GM23338 (cell line): ENCODE results near the gene PIPOX. TPM values are rescaled to one million over a fixed set of nuclear protein-coding genes. Genes with fewer than 3 reads are reported as not detected.

Experiments
- ATAC-seq: fragments of 200-7000 bp; cut with Tn5 transposase; 3 replicates; pipeline ENCODE4 v1.9.1; 2020
- DNase-seq: peaks from one replicate; pipeline ENCODE4 v3.0.0-alpha.2; 2015; ENCODE audit warnings: low spot score
- H2AFZ ChIP-seq: fragments of 200-600 bp; sonication (generic); 2 replicates; pipeline ENCODE4 v1.8.0; 2016; ENCODE audit warnings: antibody characterized with exemption, mild to moderate bottlenecking, moderate library complexity
- H3F3A ChIP-seq: fragments of 200-600 bp; sonication (generic); replicated peaks from 2 replicates; pipeline ENCODE4 v1.8.0; 2017; ENCODE audit warnings: antibody characterized with exemption, mixed run types, low read depth
- H3K27ac ChIP-seq: fragments of 200-600 bp; sonication (generic); 2 replicates; pipeline ENCODE4 v1.6.1; 2016; ENCODE audit warnings: low read depth
- H3K27me3 ChIP-seq: fragments of 200-600 bp; sonication (generic); 2 replicates; pipeline ENCODE4 v1.8.0; 2016; ENCODE audit warnings: mild to moderate bottlenecking, mixed run types, moderate library complexity; ENCODE audit not compliant: insufficient read depth
- H3K36me3 ChIP-seq: fragments of 200-600 bp; sonication (generic); 2 replicates; pipeline ENCODE4 v1.8.0; 2016; ENCODE audit warnings: mild to moderate bottlenecking; ENCODE audit not compliant: insufficient read depth
- H3K4me1 ChIP-seq: fragments of 200-600 bp; sonication (generic); 2 replicates; pipeline ENCODE4 v1.8.0; 2016; ENCODE audit warnings: mild to moderate bottlenecking, moderate library complexity; ENCODE audit not compliant: insufficient read depth
- H3K4me2 ChIP-seq: fragments of 200-600 bp; sonication (generic); 2 replicates; pipeline ENCODE4 v1.7.1; 2017; ENCODE audit warnings: mixed run types
- H3K4me3 ChIP-seq: fragments of 200-600 bp; sonication (generic); 2 replicates; pipeline ENCODE4 v1.6.1; 2016; ENCODE audit warnings: mixed run types
- H3K79me2 ChIP-seq: fragments of 200-600 bp; sonication (generic); replicated peaks from 2 replicates; pipeline ENCODE4 v1.8.0; 2017; ENCODE audit warnings: mild to moderate bottlenecking; ENCODE audit not compliant: insufficient read depth
- H3K9me2 ChIP-seq: fragments of 200-600 bp; sonication (generic); 2 replicates; pipeline ENCODE4 v1.8.0; 2017; ENCODE audit not compliant: insufficient read depth
- H4K20me1 ChIP-seq: fragments of 200-600 bp; sonication (generic); replicated peaks from 2 replicates; pipeline ENCODE4 v1.8.0; 2017; ENCODE audit warnings: mild to moderate bottlenecking; ENCODE audit not compliant: insufficient read depth
- H3K27ac Mint-ChIP-seq: 2 replicates; pipeline ENCODE4 v1.8.0; 2020; ENCODE audit warnings: inconsistent platforms, mild to moderate bottlenecking, moderate library complexity, mixed read lengths
- H3K27me3 Mint-ChIP-seq: 3 replicates; pipeline ENCODE4 v1.8.0; 2022; ENCODE audit warnings: low read depth, mild to moderate bottlenecking, moderate library complexity, mixed read lengths, inconsistent platforms; ENCODE audit not compliant: insufficient read depth, poor library complexity
- H3K36me3 Mint-ChIP-seq: 3 replicates; pipeline ENCODE4 v1.8.0; 2021; ENCODE audit warnings: low read depth, mild to moderate bottlenecking, inconsistent platforms, moderate library complexity, mixed read lengths
- H3K4me1 Mint-ChIP-seq: 3 replicates; pipeline ENCODE4 v1.8.0; 2020; ENCODE audit warnings: mild to moderate bottlenecking, inconsistent platforms, mixed read lengths
- H3K4me3 Mint-ChIP-seq: 3 replicates; pipeline ENCODE4 v1.8.0; 2021; ENCODE audit warnings: moderate library complexity, mild to moderate bottlenecking, inconsistent platforms, mixed read lengths
- H3K9me3 Mint-ChIP-seq: 3 replicates; pipeline ENCODE4 v1.8.0; 2020; ENCODE audit warnings: moderate library complexity, mild to moderate bottlenecking, inconsistent platforms, mixed read lengths
- CREB1 ChIP-seq: fragments of 250-450 bp; sonication (Bioruptor Pico); IDR thresholded peaks from 2 replicates; pipeline ENCODE4 v1.5.0; 2020; ENCODE audit warnings: low read depth, mild to moderate bottlenecking, moderate library complexity
- EZH2 ChIP-seq: fragments of 200-600 bp; sonication (generic); IDR thresholded peaks from one replicate; pipeline ENCODE4 v1.8.0; 2017; ENCODE audit warnings: antibody characterized with exemption, mild to moderate bottlenecking, low read depth; ENCODE audit not compliant: unreplicated experiment
- EZH2phosphoT487 ChIP-seq: fragments of 200-600 bp; sonication (generic); IDR thresholded peaks from one replicate; pipeline ENCODE4 v1.8.1; 2018; ENCODE audit warnings: antibody characterized with exemption; ENCODE audit not compliant: unreplicated experiment
- JUNB ChIP-seq: IDR thresholded peaks from one replicate; pipeline ENCODE4 v1.6.1; 2016; ENCODE audit warnings: antibody characterized with exemption; ENCODE audit not compliant: unreplicated experiment
- NANOG ChIP-seq: IDR thresholded peaks from 2 replicates; pipeline ENCODE4 v1.6.1; 2016; ENCODE audit warnings: antibody characterized with exemption, borderline replicate concordance
- ZNF114 ChIP-seq: fragments of 250-450 bp; sonication (Bioruptor Pico); IDR thresholded peaks from 2 replicates; pipeline ENCODE4 v1.5.0; 2020; ENCODE audit warnings: mild to moderate bottlenecking, moderate library complexity
- ZNF331 ChIP-seq: fragments of 250-450 bp; sonication (Bioruptor Pico); IDR thresholded peaks from 2 replicates; pipeline ENCODE4 v1.5.0; 2020; ENCODE audit warnings: low read depth, mild to moderate bottlenecking, moderate library complexity
- polyA plus RNA-seq: library from polyadenylated mRNA; unstranded; fragments of >200 nt; fragmentation: Nextera tagmentation; extraction: Ambion mirVana; gene quantifications from 2 replicates; pipeline ENCODE4 v1.2.1, GENCODE V29; 2016
- total RNA-seq: library from RNA; depleted of rRNA; stranded (reverse); fragments of >200 nt; shearing (Covaris generic); gene quantifications from 2 replicates; pipeline ENCODE4 v1.2.3, GENCODE V29; 2014
- TF ChIP-seq, protein P1 (sequence below): IDR thresholded peaks from one replicate; pipeline ENCODE4 v1.6.1; 2018; ENCODE audit warnings: antibody characterized with exemption; ENCODE audit not compliant: unreplicated experiment
- TF ChIP-seq, protein P2 (sequence below), 2 experiments: fragments of 200-600 bp in 1 of 2; sonication (generic) in 1 of 2; conservative IDR thresholded peaks; 2 replicates each; pipeline versions ENCODE4 v1.5.1 to v1.6.1; 2016 to 2017; ENCODE audit warnings: antibody characterized with exemption in 2 of 2, low read depth in 2 of 2, mild to moderate bottlenecking in 2 of 2, moderate library complexity in 1 of 2
- TF ChIP-seq, protein P3 (sequence below): IDR thresholded peaks from 2 replicates; pipeline ENCODE4 v1.6.1; 2016; ENCODE audit warnings: antibody characterized with exemption

The PIPOX gene
- total and polyA plus RNA-seq, 2 experiments from 2014 or later, result 22.6 to 34.6 TPM

DNA sequence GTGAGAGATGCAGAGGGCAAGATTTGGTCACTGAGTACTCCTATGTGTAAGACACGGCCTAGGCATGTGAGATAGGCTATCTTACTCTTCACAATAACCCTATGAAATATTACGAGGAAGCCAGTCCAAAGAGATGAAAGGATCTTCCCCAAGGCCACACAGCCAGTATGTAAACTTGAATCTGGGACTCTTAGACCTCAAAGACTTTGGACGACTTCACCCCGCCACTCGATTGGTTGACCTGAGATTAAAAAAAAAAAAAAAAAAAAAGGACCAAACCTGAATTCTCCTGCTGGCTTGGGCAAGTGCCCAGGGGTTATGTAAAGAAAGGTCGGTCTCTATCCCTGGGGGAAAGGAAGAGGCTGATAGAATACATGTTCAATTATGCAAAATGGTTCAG lies 33.1 kb downstream of the PIPOX start:
- Mint-ChIP-seq H3K27ac (0 out of 2 replicates have a peak overlapping the region, but pooled peaks have one; percentile 92), H3K4me1 (peaks cover 57% of the 10 kb centered on the region), H3K4me3 (no peak overlapping the region), H3K9me3 (no peaks in the 10 kb centered on the region), H3K27me3 (peaks cover 22% of the 10 kb centered on the region), H3K36me3 (peaks cover 12% of the 10 kb centered on the region)
- no peaks in the 10 kb centered on the region for H3K36me3 ChIP-seq
- no peak for DNase-seq
- H3K4me3 ChIP-seq, result no peak overlapping the region
- no peaks in the 10 kb centered on the region for H4K20me1 ChIP-seq
- H3K4me1 ChIP-seq, result peaks cover 30% of the 10 kb centered on the region
- TF ChIP-seq, protein P1, sequence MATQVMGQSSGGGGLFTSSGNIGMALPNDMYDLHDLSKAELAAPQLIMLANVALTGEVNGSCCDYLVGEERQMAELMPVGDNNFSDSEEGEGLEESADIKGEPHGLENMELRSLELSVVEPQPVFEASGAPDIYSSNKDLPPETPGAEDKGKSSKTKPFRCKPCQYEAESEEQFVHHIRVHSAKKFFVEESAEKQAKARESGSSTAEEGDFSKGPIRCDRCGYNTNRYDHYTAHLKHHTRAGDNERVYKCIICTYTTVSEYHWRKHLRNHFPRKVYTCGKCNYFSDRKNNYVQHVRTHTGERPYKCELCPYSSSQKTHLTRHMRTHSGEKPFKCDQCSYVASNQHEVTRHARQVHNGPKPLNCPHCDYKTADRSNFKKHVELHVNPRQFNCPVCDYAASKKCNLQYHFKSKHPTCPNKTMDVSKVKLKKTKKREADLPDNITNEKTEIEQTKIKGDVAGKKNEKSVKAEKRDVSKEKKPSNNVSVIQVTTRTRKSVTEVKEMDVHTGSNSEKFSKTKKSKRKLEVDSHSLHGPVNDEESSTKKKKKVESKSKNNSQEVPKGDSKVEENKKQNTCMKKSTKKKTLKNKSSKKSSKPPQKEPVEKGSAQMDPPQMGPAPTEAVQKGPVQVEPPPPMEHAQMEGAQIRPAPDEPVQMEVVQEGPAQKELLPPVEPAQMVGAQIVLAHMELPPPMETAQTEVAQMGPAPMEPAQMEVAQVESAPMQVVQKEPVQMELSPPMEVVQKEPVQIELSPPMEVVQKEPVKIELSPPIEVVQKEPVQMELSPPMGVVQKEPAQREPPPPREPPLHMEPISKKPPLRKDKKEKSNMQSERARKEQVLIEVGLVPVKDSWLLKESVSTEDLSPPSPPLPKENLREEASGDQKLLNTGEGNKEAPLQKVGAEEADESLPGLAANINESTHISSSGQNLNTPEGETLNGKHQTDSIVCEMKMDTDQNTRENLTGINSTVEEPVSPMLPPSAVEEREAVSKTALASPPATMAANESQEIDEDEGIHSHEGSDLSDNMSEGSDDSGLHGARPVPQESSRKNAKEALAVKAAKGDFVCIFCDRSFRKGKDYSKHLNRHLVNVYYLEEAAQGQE, result no peak
- no peak for TF ChIP-seq CREB1 (CRISPR knock-in tag)
- H2AFZ ChIP-seq, result no peak overlapping the region
- no peaks in the 10 kb centered on the region for H3K27me3 ChIP-seq
- H3K4me2 ChIP-seq, result peak overlapping the region; percentile 39
- H3F3A ChIP-seq, result peaks cover 8% of the 10 kb centered on the region; the same call in 1 of the 2 replicates
- H3K27ac ChIP-seq, result no peak overlapping the region
- no peak for ATAC-seq
- H3K79me2 ChIP-seq, result no peaks in the 10 kb centered on the region
- no peaks in the 10 kb centered on the region for H3K9me2 ChIP-seq

DNA sequence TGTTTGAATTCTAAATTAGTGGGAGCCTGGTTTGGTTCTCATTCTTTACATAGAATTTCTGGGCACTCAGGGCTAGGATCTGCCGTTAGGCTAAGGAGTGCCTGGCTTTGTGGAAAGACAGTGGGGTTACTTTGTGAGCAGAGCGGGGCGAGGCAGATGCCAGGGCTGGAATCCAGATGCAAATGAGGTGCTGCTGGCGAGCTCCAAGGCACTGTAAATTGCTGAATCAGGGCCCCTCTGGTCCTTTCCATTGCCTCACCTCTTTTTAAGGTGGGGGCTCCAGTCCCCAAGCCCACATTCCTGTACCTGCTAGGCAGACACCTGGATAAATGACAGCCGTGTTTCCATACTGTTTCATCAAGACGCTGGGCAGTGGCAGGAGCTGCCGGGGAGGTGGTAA lies 33.8 kb downstream of the PIPOX start:
- ATAC-seq (peak; percentile 81), DNase-seq (peak; percentile 76)
- H3K4me1 ChIP-seq, result peaks cover 34% of the 10 kb centered on the region
- no peaks in the 10 kb centered on the region for H3K27me3 ChIP-seq
- peak overlapping the region; percentile 64 for H3K4me2 ChIP-seq
- H3K27ac Mint-ChIP-seq, result peak overlapping the region; percentile 92
- no peaks in the 10 kb centered on the region for H3K9me3 Mint-ChIP-seq
- H3F3A ChIP-seq, result peaks cover 8% of the 10 kb centered on the region; the same call in 1 of the 2 replicates
- H3K27me3 Mint-ChIP-seq, result peaks cover 24% of the 10 kb centered on the region
- H4K20me1 ChIP-seq, result no peaks in the 10 kb centered on the region
- no peaks in the 10 kb centered on the region for H3K36me3 ChIP-seq
- TF ChIP-seq, protein P2, sequence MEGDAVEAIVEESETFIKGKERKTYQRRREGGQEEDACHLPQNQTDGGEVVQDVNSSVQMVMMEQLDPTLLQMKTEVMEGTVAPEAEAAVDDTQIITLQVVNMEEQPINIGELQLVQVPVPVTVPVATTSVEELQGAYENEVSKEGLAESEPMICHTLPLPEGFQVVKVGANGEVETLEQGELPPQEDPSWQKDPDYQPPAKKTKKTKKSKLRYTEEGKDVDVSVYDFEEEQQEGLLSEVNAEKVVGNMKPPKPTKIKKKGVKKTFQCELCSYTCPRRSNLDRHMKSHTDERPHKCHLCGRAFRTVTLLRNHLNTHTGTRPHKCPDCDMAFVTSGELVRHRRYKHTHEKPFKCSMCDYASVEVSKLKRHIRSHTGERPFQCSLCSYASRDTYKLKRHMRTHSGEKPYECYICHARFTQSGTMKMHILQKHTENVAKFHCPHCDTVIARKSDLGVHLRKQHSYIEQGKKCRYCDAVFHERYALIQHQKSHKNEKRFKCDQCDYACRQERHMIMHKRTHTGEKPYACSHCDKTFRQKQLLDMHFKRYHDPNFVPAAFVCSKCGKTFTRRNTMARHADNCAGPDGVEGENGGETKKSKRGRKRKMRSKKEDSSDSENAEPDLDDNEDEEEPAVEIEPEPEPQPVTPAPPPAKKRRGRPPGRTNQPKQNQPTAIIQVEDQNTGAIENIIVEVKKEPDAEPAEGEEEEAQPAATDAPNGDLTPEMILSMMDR (conservative IDR thresholded peaks at IDR 0.05; ENCODE audit: low read depth in 2 of 2), result no peak
- TF ChIP-seq JUNB (no peak), NANOG (no peak), ZNF114 (no peak), ZNF331 (CRISPR knock-in tag) (no peak), CREB1 (CRISPR knock-in tag) (no peak), EZH2 (no peak), EZH2phosphoT487 (no peak)
- TF ChIP-seq, protein P3, sequence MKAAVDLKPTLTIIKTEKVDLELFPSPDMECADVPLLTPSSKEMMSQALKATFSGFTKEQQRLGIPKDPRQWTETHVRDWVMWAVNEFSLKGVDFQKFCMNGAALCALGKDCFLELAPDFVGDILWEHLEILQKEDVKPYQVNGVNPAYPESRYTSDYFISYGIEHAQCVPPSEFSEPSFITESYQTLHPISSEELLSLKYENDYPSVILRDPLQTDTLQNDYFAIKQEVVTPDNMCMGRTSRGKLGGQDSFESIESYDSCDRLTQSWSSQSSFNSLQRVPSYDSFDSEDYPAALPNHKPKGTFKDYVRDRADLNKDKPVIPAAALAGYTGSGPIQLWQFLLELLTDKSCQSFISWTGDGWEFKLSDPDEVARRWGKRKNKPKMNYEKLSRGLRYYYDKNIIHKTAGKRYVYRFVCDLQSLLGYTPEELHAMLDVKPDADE, result no peak
- TF ChIP-seq, protein P1, result no peak
- 0 out of 3 replicates have a peak overlapping the region, but pooled peaks have one; percentile 33 for H3K4me3 Mint-ChIP-seq
- H3K4me3 ChIP-seq, result no peak overlapping the region
- peak overlapping the region; percentile 84; the same call in 1 of the 2 replicates for H3K27ac ChIP-seq
- no peaks in the 10 kb centered on the region for H3K9me2 ChIP-seq
- H3K36me3 Mint-ChIP-seq, result peaks cover 16% of the 10 kb centered on the region
- no peaks in the 10 kb centered on the region for H3K79me2 ChIP-seq
- peaks cover 59% of the 10 kb centered on the region for H3K4me1 Mint-ChIP-seq
- no peak overlapping the region for H2AFZ ChIP-seq
